Nephron (organoid): Measurements from ENCODE around the gene CA12.

Experiments
- H3K27ac Mint-ChIP-seq, 3 experiments: 2 replicates each; pipeline ENCODE4 v1.8.0; 2020; ENCODE audit warnings: mixed read lengths in 3 of 3, mild to moderate bottlenecking in 2 of 3, moderate library complexity in 1 of 3
- H3K27me3 Mint-ChIP-seq: 2 replicates; pipeline ENCODE4 v1.8.0; 2021; ENCODE audit warnings: low read depth, mild to moderate bottlenecking, moderate library complexity, mixed read lengths
- H3K36me3 Mint-ChIP-seq: 2 replicates; pipeline ENCODE4 v1.8.0; 2020; ENCODE audit warnings: low read depth, mixed read lengths
- H3K4me1 Mint-ChIP-seq: 2 replicates; pipeline ENCODE4 v1.8.0; 2020; ENCODE audit warnings: mixed read lengths
- H3K4me3 Mint-ChIP-seq, 3 experiments: 2 replicates each; pipeline ENCODE4 v1.8.0; 2020; ENCODE audit warnings: mild to moderate bottlenecking in 3 of 3, mixed read lengths in 3 of 3, moderate library complexity in 2 of 3
- H3K9me3 Mint-ChIP-seq: 2 replicates; pipeline ENCODE4 v1.8.0; 2020; ENCODE audit warnings: mixed read lengths
- CTCF ChIP-seq, 3 experiments: fragments of 200-600 bp; sonication (generic); IDR thresholded peaks; one replicate each; pipeline ENCODE4 v1.5.0; 2021; ENCODE audit warnings: antibody characterized with exemption in 3 of 3; ENCODE audit not compliant: unreplicated experiment in 3 of 3

Gene CA12

GRCh38 chr15:63295341-63295740, 86.3 kb downstream of the CA12 start:
- no peaks in the 10 kb centered on the region for H3K9me3 Mint-ChIP-seq
- peak overlapping the region in 1 of 3 experiments; percentile 53 for H3K27ac Mint-ChIP-seq
- no peaks in the 10 kb centered on the region for H3K27me3 Mint-ChIP-seq
- no peak overlapping the region for H3K4me3 Mint-ChIP-seq
- peaks cover 33% of the 10 kb centered on the region for H3K36me3 Mint-ChIP-seq
- TF ChIP-seq CTCF (IDR thresholded peaks at IDR 0.05; ENCODE audit: unreplicated experiment in 3 of 3): no peak
- peaks cover 5% of the 10 kb centered on the region for H3K4me1 Mint-ChIP-seq

GRCh38 chr15:63294359-63294758, 87.3 kb downstream of the CA12 start:
- Mint-ChIP-seq H3K36me3 (peaks cover 33% of the 10 kb centered on the region), H3K9me3 (no peaks in the 10 kb centered on the region), H3K4me3 (no peak overlapping the region), H3K27me3 (no peaks in the 10 kb centered on the region), H3K27ac (peak overlapping the region in 1 of 3 experiments; percentile 39), H3K4me1 (peaks cover 5% of the 10 kb centered on the region)
- no peak for TF ChIP-seq CTCF (IDR thresholded peaks at IDR 0.05; ENCODE audit: unreplicated experiment in 3 of 3)

GRCh38 chr15:63292771-63293170, 88.9 kb downstream of the CA12 start:
- TF ChIP-seq CTCF (IDR thresholded peaks at IDR 0.05; ENCODE audit: unreplicated experiment in 3 of 3): no peak
- Mint-ChIP-seq H3K9me3 (no peaks in the 10 kb centered on the region), H3K27me3 (no peaks in the 10 kb centered on the region), H3K36me3 (peaks cover 22% of the 10 kb centered on the region), H3K27ac (no peak overlapping the region), H3K4me3 (no peak overlapping the region), H3K4me1 (peaks cover 9% of the 10 kb centered on the region)

GRCh38 chr15:63292241-63292640, 89.4 kb downstream of the CA12 start:
- H3K9me3 Mint-ChIP-seq: no peaks in the 10 kb centered on the region
- H3K36me3 Mint-ChIP-seq: peaks cover 21% of the 10 kb centered on the region

GRCh38 chr15:63291507-63291906, 90.1 kb downstream of the CA12 start:
- Mint-ChIP-seq H3K4me1 (peaks cover 8% of the 10 kb centered on the region), H3K27me3 (no peaks in the 10 kb centered on the region), H3K36me3 (peaks cover 21% of the 10 kb centered on the region), H3K9me3 (no peaks in the 10 kb centered on the region), H3K27ac (peak overlapping the region in 2 of 3 experiments; percentile 48 to 85), H3K4me3 (no peak overlapping the region)
- TF ChIP-seq CTCF (IDR thresholded peaks at IDR 0.05; ENCODE audit: unreplicated experiment in 3 of 3): no peak

More at GRCh38 chr15:63292241-63292640, 89.4 kb downstream of the CA12 start:
- H3K4me3 Mint-ChIP-seq: no peak overlapping the region
- H3K27ac Mint-ChIP-seq: no peak overlapping the region
- H3K4me1 Mint-ChIP-seq: peaks cover 9% of the 10 kb centered on the region
- TF ChIP-seq CTCF (IDR thresholded peaks at IDR 0.05; ENCODE audit: unreplicated experiment in 3 of 3): no peak
- H3K27me3 Mint-ChIP-seq: no peaks in the 10 kb centered on the region

GRCh38 chr15:63288778-63289378, 92.8 kb downstream of the CA12 start:
- no peaks in the 10 kb centered on the region for H3K9me3 Mint-ChIP-seq
- TF ChIP-seq CTCF (IDR thresholded peaks at IDR 0.05; ENCODE audit: unreplicated experiment in 3 of 3): peak; percentile 78 to 80 (median 79)
- H3K27ac Mint-ChIP-seq: no peak overlapping the region
- peaks cover 9% of the 10 kb centered on the region for H3K36me3 Mint-ChIP-seq
- H3K4me1 Mint-ChIP-seq: peaks cover 4% of the 10 kb centered on the region
- no peaks in the 10 kb centered on the region for H3K27me3 Mint-ChIP-seq
- no peak overlapping the region for H3K4me3 Mint-ChIP-seq
